Measurements from ENCODE around the gene SEMA3C.
A peak's percentile ranks its signal among the peaks of the same experiment; 100 is the strongest.

Gene SEMA3C

DNA sequence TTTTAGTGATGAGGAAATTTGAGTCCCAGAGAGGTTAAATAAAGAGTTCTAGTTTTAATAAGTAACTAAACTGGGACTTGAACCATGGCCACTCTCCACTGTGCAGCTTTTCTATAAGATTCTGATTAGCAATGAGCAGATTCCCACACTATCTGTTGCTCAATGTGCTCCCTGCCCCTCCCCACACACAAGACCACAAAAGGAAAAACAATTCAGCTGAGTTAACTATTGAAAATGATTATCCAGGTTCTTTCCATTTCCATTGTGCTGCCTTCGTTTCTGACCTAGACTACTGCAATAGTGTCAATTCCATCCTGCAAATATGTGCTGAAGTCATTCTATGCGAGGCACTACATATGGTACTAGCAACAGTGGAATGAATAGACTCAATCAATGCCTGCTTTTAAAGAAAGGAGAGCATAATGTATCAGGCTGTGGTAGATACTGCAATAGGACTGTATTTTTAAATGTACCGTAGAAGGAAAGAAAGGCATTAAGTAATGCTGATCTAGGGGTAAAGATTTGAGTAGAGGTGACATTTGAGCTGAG, 97.0 kb downstream of the SEMA3C start:
- no peak for DNase-seq

DNA sequence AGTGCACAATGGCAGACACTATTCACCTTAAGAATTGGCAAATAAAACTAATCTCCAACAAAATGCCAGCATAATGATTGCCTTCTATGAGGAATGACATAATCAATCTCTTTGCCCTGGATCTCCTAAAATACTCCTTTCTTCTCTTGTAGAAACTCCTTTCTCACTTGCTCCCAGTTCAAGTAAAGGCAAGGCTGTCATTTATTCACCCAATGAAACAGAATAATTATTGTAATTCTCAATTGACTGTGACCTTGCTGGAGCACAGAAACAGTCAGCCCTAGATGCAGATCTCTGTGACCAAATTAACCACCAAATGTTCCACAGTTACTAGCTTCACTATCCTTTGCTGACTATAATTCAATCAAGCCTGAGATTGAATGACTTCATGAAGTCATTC, 99.3 kb downstream of the SEMA3C start:
- no peak for DNase-seq

DNA sequence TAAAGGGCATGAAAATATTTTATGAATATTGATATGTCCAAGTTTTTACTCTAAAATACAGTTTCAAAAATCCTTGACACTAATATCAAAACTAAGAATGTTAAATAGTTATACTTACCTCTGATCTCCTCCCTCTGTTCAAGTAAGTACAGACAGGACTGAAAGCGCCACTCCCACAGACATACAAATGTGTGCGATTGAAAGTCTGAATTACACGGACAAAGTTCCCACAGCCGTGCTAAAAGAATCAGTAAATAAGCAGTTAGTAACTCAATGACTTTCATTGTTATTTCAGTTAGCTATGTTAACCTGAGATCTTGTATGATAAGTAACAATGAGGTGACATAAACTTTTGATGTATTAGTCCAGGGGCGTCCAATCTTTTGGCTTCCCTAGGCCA, 100.7 kb downstream of the SEMA3C start:
- no peak for DNase-seq

DNA sequence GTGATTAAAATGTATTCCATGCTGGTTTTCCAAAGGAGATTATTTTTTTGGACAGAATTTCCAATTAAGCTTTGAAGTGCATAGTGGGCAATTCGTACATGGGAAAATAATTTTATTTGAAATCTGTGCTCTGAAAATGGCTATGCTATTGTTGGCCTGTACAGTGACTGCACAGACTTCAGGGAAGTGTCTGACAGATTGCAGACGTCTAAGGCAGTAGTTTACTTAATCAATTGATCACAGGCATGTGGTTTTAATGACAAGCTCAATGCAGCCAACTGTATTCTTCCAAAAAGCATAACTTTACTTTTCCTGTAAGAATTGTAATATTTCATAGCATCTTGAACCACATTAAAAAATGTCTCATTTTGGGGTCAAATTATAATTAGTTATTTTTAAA, 102.0 kb downstream of the SEMA3C start:
- no peak for DNase-seq

DNA sequence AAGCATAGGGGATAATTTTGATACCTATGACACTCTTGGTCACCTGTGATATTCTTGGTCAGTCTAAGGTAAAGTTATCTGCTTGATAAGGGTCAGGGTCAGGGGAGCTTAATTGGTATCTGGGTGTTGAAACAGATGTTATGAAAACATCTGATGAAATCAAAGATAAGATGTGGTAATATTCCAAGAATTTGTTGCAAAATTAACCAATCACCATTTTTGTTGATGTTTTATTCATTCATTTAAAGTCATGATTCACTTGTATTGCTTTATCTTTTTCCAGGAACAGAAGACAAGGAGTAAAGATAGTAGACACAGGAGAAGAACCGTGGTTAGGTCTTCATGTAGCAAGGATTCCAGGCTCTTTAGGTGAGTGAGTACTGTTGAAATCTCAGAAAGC, 103.1 kb downstream of the SEMA3C start:
- no peak for DNase-seq

DNA sequence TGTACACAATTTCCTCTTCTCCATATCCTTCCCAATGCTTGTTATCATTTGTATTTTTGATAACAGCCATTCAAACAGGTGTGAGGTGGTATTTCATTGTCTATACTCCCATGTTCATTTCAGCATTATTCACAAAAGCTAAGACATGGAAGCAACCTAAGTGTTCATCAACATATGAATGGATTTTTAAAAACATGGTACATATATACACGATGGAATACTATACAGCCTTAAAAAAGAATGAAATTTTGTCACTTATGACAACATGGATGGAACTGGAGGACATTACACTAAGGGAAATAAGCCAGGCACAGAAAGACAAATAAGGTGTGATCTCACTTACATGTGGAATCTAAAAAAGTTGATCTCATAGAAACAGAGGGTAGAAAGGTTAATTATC, 109.3 kb downstream of the SEMA3C start:
- DNase-seq = no peak

DNA sequence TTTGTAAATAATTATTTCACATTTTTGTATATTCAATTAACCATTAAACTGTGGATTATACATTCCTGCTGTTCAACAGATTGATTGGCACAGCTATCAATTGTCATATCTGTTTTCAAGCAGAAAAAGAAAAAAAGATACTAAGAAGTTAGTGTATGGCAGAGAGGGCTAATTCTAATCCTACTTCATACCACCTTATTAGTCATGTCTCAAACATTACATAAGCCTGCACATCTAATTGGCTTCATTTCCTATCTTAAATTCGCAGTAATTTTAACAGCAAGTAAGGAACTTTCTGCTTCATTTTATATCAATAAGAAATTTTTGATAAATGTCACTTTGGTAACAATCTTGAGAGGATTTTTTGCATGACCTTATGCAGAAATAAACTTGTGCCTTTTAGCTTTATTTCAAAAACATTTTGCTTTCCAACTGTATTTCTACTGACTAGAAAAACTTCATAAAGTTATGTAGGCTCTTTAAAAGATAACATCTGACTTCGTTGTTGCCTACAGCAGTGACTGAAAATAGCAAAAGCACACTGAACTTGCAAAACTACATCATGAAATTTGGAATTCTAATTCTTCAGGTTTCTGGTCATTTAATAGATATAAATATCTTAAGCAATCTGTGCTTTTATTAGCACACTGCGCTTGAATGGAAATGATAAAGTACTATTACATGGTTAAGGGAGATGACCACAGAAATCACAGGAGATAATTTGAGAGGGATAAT, 111.5 kb downstream of the SEMA3C start:
- DNase-seq = peak; percentile 28

DNA sequence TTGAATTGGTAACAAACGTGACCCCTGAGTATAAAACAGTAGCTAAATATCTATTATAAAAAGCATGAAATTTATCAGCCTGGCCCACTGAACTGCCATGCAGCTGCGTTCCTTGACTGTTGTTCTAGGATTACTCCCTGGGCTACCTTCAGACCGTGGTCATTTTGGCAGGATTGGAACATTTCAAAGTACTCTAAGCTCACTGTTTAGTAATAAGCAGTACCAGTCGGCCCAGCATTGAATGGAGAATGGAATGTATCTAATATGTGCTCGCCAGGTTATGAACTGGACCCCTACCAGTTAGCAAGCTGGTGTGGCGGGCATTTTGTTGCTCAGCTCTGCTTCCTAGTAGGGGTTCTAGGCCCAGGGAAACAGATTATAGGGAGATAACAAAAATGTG, 112.2 kb downstream of the SEMA3C start:
- DNase-seq = no peak

DNA sequence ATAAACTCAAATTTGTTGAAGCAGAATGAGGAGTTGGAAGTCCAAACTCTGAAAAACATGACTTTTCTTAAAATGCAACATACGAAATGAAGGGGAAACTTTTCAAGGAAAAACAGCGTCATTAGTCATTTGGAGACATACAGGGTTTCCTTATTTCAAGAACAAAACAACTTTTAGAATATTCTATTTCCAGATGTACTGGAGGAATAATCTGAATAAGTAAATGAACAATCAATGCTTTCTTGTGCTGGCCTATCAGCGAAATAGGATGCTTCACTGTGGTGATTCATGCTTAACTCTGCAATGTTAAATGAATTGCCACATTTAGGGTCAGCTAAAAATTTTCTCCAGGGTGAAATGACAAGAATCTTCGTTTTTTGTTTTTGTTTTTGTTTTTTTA, 114.3 kb downstream of the SEMA3C start:
- no peak for DNase-seq

DNA sequence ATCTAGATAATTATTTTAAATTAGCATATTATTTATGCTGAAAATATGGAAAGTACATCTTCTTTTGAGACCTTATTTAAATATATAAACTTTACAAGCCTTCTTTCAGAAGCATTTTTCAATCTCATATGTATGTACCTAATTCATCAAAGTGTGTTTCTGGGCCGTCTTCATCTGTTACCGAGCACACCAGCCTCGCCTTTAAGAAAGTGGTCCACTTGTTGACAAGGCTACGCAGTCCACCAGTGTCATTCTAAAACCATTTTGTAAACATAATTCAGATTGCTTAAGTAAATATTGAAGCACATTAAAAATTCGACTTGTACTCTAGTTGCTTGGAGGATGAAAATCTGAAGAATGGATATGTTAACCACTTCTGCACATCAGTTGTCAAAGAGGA, 116.3 kb downstream of the SEMA3C start:
- no peak for DNase-seq

DNA sequence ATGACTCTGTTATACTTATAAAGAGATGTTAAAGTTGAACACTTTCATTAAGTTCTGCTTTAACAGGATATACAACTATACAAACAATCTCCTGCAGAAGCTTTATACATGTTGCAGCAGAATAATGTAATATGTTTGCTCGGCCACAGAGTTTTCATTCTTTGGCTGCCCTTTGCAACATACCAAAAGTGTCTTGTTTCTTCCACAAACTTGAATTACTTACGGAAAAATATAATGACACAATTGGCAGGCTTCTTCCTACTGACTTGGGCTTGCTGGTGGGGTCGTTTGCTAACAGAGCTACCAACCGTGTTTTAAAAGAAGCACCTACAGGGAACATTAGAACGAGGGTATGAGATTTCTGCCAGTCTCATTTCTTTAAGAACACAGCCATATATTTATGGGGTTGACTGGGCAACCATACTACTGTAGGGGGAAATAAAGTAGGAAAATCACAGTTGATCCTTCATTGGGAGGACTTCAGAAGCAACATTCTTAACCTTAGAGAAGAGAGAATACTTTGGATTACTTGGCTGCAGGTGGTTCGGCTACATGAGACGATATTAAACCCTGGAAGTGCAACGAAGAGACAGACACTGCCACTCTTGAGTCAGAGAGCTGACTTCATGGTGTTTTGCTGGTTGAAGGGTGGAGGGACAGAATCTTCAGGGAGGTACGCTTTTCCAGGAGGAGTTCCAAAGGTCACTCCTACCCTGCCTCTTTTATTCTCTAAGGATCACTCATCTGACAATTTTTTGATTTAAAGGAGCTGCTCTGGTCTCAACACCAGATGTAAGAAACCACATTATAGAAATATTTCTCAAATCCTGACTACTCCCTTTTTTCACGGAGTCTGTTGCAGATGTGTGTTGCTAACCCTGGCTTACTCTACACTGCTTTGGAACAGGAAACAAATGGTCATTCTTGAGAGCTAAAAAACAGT, 123.9 kb downstream of the SEMA3C start:
- DNase-seq = no peak

DNA sequence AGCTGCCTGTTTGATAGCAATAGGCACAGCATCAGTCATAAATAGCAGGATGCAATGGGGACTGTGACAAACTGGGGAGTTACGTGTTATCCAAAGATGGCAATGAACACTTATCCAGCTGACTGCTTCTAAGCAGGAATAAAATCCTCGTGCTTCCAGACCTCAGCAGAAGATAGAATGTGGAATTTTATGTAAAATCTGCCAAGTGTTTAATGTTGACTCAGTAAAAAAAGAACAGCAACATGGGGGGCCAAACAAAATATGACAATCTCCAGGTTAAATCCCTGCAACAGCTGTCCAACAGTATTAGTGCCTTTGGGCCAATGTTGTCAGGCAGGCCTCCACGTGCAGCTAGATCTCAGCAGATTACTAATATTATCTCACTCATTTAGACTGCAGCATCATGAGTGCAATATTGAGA, 127.3 kb downstream of the SEMA3C start:
- no peak for DNase-seq

DNA sequence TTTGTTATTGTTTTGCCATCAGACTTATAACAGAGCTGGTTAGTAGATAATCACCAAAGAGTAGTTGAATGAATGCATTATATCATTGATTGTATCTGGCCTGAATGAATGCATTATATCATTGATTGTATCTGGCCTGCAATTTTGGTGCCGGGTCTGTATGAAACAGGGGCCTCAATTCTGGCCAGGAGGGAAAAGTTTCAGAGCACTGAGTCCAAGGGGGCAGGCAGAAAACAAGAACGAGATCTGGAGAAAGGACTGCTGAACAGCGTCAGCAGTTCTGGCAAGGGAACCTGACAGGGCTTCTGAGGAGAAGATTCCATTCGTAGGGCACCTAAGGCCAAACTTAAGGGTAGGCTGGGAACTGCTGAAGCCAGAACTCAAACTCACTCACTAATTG, 128.0 kb downstream of the SEMA3C start:
- DNase-seq = no peak

DNA sequence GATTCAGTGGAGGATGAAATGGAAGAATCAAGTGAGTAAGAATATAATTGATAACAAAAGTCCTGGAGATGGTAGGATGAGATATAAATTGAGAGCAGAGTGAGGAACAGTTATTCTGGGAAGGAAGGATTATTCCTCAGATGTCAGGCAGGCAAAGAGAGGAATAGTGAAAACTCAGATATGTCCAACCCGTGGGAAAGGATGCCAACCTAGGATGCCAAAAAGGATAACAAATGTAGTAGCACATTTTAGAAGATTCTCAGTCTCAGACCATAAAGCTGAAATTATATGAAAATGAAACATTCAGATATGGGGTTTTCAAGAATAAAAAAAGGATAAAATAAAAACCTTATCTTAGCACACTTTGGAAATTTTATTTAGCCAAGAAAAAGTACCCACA, 131.1 kb downstream of the SEMA3C start:
- DNase-seq = no peak

DNA sequence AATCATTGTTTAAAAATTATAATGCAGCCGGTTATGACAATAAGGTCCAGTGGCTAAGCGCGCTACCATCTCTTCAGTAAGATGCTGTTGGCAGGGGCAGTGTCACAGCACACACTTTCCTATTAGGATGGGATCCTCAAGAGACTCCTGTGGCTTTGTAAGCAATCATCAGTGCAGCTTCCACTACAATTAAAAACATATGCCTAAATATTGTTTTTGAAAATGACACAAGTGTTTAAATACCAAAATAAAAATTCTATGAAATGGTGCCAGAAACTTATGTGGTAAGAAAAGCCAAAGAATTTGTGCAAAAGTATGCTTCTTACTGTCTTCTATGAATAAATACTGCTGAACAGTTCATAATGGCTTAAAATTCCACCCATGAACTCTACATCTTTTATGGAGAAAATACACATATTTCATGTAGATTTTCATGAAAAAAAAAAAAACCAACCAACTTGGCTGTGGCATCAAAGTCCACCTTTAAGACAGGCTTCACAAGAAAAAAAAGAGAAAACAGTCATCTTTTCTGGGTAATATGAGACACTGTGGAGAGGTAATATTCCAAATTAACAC, 132.8 kb downstream of the SEMA3C start:
- DNase-seq = peak; percentile 46

DNA sequence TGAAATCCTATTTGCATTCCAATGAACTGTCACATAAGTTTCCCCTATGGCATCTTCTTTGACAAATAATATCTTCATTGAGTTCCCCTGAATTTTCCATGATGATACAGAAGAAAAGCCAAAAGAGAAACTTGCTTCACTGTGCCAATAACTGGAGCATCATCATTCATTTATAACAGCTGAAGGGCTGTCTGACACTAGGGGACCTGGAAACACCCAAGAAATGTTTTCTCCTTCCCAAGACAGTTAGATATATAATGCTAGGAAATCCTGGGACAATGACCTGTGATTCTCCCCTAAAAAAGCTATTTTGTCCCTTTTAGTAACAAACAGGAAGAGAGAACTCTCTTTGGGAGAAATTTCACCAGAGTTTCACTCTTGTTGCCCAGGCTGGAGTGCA, 133.6 kb downstream of the SEMA3C start:
- no peak for DNase-seq

DNA sequence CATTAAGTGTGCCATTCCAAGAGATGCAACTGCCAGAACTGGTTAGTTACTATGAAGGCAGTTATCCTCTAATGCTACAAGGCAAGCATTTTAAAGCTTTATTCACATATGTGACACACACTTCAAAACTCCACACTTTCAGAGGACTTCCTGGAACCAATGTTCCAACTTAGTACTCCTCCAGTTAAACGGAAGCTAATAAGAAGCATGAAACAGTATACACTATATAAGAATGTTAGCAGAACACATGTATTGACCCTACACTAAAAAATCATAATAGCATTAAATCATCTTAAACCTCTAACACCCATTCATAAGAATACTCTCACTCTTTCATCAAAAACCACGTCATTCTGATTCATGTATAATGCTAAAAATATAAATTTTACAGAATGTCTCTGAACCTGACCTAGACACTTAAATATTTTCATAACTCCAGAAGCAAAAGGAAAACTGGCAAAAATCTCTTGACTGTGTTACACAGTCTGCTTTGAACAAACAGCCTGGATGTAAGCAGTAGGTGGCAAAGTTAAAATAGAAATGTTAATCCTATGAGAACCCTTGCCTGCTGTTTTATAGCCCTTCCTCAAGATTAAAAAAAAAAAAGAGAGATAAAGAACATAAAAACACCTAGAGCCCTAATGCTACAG, 135.0 kb downstream of the SEMA3C start:
- peak; percentile 65 for DNase-seq

DNA sequence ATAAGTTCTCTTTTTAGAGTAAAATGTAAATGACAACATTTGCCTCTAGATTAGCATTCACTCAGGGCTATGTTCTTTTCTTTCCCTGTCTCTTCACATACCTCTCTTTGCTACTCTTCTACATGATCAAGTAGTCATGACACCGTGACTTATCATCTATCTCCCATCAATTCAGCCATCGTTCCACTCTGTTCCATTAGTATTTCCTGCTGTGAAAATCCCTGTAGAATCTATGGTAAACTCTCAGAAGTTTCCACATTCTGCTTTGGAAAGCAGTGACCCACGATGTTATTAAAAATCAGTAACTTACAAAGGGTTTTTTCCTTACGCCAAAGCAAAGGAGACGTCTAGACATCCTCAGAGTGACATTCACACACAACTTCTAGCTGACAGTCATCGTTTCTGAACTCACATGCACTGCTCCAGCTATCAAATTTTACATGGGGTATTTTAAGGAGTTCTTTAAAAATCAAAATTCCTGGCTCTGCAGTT, 135.6 kb downstream of the SEMA3C start:
- no peak for DNase-seq

DNA sequence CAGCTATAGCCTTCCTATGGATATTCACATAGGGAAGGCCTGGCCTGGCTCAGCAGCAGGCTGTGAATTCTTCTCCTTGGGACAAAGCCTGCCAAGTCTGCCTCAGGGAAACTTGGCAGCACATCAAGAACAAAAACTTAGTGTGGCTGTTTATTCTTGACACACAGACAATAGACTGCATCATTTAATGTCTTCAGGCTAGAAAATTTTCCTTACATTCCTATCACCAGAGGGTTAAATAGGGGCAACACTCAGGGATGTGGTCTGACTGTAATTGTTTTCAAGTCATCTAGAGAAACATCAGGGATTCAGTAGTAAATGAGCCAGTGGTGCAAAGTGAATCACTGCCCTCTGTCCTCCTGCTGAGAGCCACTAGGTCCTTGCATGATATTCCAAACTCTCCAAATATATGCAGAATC, 137.3 kb downstream of the SEMA3C start:
- DNase-seq = peak; percentile 94

DNA sequence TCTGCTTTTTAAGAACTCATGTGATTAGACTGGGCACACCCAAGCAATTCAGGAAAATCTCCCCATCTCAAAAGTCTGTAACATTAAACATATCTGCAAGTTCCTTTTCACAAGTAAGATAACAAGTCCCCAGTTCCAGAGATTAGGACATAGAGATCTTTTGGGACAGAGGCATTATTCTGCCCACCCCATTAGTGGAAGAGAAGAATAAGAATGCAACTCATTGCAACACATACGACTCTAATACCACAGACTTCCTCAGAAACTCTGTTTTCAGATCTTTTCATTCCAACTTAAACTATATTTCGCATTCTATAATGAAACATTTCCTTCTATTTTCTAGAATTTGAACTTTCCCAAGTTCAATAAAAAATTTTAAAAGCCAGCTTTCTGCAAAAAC, 137.7 kb downstream of the SEMA3C start:
- peak; percentile 11 for DNase-seq

DNA sequence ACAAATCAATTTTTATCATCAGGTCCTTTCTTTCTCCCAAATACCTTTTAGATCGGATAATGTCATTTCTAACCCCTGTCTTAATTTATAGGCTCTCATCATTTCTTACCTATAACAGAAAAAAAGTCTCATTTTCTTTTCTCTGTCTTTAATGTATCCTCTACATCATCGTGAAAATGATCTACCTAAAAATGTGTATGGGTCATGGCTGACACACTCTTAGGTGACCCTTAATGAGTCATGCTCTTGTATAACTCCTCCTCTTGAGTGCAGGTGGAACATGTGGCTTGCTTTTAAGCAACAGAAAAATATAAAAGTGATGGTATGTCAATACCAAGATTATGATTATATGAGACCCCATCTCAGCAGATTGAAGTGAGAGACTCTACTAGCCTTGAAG, 139.4 kb downstream of the SEMA3C start:
- DNase-seq = no peak

DNA sequence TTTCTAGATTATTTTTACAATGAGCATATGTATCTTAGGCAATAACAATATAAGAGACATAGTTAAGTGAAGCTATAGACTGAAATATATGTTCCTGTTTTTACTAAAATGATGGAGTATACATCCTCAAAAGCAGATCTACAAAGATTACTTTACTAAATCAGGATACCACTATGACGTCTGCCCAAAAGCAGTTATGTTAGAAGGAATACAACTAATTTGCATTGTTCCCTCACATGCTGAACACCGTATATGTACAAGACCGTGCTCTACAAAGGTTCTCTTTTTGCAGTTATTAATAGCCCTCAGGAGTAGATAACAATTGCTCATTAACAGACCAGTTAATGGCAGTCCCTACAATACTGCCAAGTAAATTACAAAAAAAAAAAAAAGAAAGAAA, 143.0 kb downstream of the SEMA3C start:
- no peak for DNase-seq

DNA sequence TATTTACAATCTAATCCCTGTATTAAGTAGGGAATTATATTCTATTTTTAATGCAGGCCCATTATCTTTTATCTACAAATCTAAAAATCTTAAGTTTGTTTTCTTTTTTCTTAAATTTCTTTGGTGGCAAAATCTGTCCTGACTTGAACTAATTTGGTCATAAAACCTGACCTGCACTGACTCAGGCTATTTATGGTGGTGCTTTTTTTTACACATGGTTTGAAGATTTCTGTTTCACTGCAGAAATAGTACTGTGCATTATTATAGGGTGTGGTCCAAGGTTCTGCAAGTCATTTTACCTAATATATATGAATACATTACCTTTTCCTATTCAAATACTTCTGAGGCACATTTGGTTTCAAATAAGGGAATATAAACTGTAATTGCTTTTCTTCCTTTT, 143.4 kb downstream of the SEMA3C start:
- DNase-seq = no peak

Measured in EL (cell line).